ENCODE results near the gene RYR3. TPM values are rescaled to one million over a fixed set of nuclear protein-coding genes. Genes with fewer than 3 reads are reported as not detected.
A peak's percentile ranks its signal among the peaks of the same experiment; 100 is the strongest.

The RYR3 gene
- total RNA-seq, 1 donor from 2014 or later: 0.75 TPM

GRCh38 chr15:33490703-33491102 is 179.9 kb downstream of the RYR3 start:
- no peak for DNase-seq (ENCODE audit: low read depth)
- TF ChIP-seq CTCF (conservative IDR thresholded peaks at IDR 0.05; ENCODE audit: low read depth, low read length): no peak
- H3K4me3 ChIP-seq (ENCODE audit: low read depth, low read length): no peak overlapping the region

GRCh38 chr15:33492434-33493052 is 181.8 kb downstream of the RYR3 start:
- no peak for DNase-seq (ENCODE audit: low read depth)
- H3K4me3 ChIP-seq (ENCODE audit: low read depth, low read length): no peak overlapping the region
- TF ChIP-seq CTCF (conservative IDR thresholded peaks at IDR 0.05; ENCODE audit: low read depth, low read length): no peak

GRCh38 chr15:33494306-33494705 is 183.5 kb downstream of the RYR3 start:
- no peak overlapping the region for H3K4me3 ChIP-seq (ENCODE audit: low read depth, low read length)
- no peak for DNase-seq (ENCODE audit: low read depth)
- TF ChIP-seq CTCF (conservative IDR thresholded peaks at IDR 0.05; ENCODE audit: low read depth, low read length): no peak

GRCh38 chr15:33500432-33501195 is 189.8 kb downstream of the RYR3 start:
- DNase-seq (ENCODE audit: low read depth): no peak
- no peak for TF ChIP-seq CTCF (conservative IDR thresholded peaks at IDR 0.05; ENCODE audit: low read depth, low read length)
- no peak overlapping the region for H3K4me3 ChIP-seq (ENCODE audit: low read depth, low read length)

GRCh38 chr15:33503681-33504080 is 192.9 kb downstream of the RYR3 start:
- no peak overlapping the region for H3K4me3 ChIP-seq (ENCODE audit: low read depth, low read length)
- TF ChIP-seq CTCF (conservative IDR thresholded peaks at IDR 0.05; ENCODE audit: low read depth, low read length): no peak
- no peak for DNase-seq (ENCODE audit: low read depth)

- DNase-seq (ENCODE audit: low read depth): peak; percentile 7
- TF ChIP-seq CTCF (conservative IDR thresholded peaks at IDR 0.05; ENCODE audit: low read depth, low read length): no peak
- H3K4me3 ChIP-seq (ENCODE audit: low read depth, low read length): no peak overlapping the region
Measured at GRCh38 chr15:33506781-33507296, 196.1 kb downstream of the RYR3 start.

All from epithelial cell of proximal tubule (primary cell).